Measurements from ENCODE around the gene SYN1. TPM values are rescaled to one million over a fixed set of nuclear protein-coding genes. Genes with fewer than 3 reads are reported as not detected.

Gene SYN1
- polyA plus RNA-seq, 2 donors, result 0.08 to 0.14 TPM

GRCh38 chrX:47568656-47569295 is 50.9 kb downstream of the SYN1 start:
- Histone ChIP-seq H3K4me1 (ENCODE audit: control insufficient read depth in 2 of 2, insufficient read depth in 2 of 2, low read length in 1 of 2) (no peaks in the 10 kb centered on the region), H3K27me3 (ENCODE audit: control insufficient read depth in 1 of 2, insufficient read depth in 2 of 2, low read length in 2 of 2) (no peaks in the 10 kb centered on the region), H3K36me3 (ENCODE audit: control insufficient read depth in 2 of 2, insufficient read depth in 2 of 2, low read length in 1 of 2) (peaks cover 9 to 27% of the 10 kb centered on the region in 2 donors), H3K27ac (ENCODE audit: low read depth in 2 of 2, low read length in 1 of 2) (no peak overlapping the region), H3K9me3 (ENCODE audit: control insufficient read depth in 2 of 2, insufficient read depth in 1 of 2, low read depth in 1 of 2, low read length in 1 of 2) (no peaks in the 10 kb centered on the region), H3K4me3 (ENCODE audit: low read depth in 1 of 2, low read length in 2 of 2) (no peak overlapping the region)
- WGBS, 2 donors, result 93 to 96% methylated on average over 13 of the region's 13 CpGs

- Histone ChIP-seq H3K27ac (ENCODE audit: low read depth in 2 of 2, low read length in 1 of 2) (no peak overlapping the region), H3K36me3 (ENCODE audit: control insufficient read depth in 2 of 2, insufficient read depth in 2 of 2, low read length in 1 of 2) (peaks cover 12 to 32% of the 10 kb centered on the region in 2 donors), H3K4me1 (ENCODE audit: control insufficient read depth in 2 of 2, insufficient read depth in 2 of 2, low read length in 1 of 2) (no peaks in the 10 kb centered on the region), H3K9me3 (ENCODE audit: control insufficient read depth in 2 of 2, insufficient read depth in 1 of 2, low read depth in 1 of 2, low read length in 1 of 2) (no peaks in the 10 kb centered on the region), H3K27me3 (ENCODE audit: control insufficient read depth in 1 of 2, insufficient read depth in 2 of 2, low read length in 2 of 2) (no peaks in the 10 kb centered on the region), H3K4me3 (ENCODE audit: low read depth in 1 of 2, low read length in 2 of 2) (no peak overlapping the region)
- WGBS, 2 donors, result 86 to 88% methylated on average over 11 of the region's 11 CpGs
Measured at GRCh38 chrX:47566841-47567240, 52.8 kb downstream of the SYN1 start.

- Histone ChIP-seq H3K36me3 (ENCODE audit: control insufficient read depth in 2 of 2, insufficient read depth in 2 of 2, low read length in 1 of 2) (peaks cover 4 to 22% of the 10 kb centered on the region in 2 donors), H3K9me3 (ENCODE audit: control insufficient read depth in 2 of 2, insufficient read depth in 1 of 2, low read depth in 1 of 2, low read length in 1 of 2) (peaks cover 0 to 2% of the 10 kb centered on the region in 2 donors), H3K4me3 (ENCODE audit: low read depth in 1 of 2, low read length in 2 of 2) (no peak overlapping the region), H3K27me3 (ENCODE audit: control insufficient read depth in 1 of 2, insufficient read depth in 2 of 2, low read length in 2 of 2) (no peaks in the 10 kb centered on the region), H3K4me1 (ENCODE audit: control insufficient read depth in 2 of 2, insufficient read depth in 2 of 2, low read length in 1 of 2) (no peaks in the 10 kb centered on the region), H3K27ac (ENCODE audit: low read depth in 2 of 2, low read length in 1 of 2) (no peak overlapping the region)
- 80 to 82% methylated on average over 12 of the region's 12 CpGs for WGBS, 2 donors
Measured at GRCh38 chrX:47564438-47565085, 55.1 kb downstream of the SYN1 start.

GRCh38 chrX:47563801-47564315 is 55.8 kb downstream of the SYN1 start:
- 78 to 83% methylated on average over 8 of the region's 8 CpGs for WGBS, 2 donors
- peaks cover 0 to 2% of the 10 kb centered on the region in 2 donors for H3K9me3 ChIP-seq (ENCODE audit: control insufficient read depth in 2 of 2, insufficient read depth in 1 of 2, low read depth in 1 of 2, low read length in 1 of 2)
- H3K27me3 ChIP-seq (ENCODE audit: control insufficient read depth in 1 of 2, insufficient read depth in 2 of 2, low read length in 2 of 2), result no peaks in the 10 kb centered on the region
- no peak overlapping the region for H3K27ac ChIP-seq (ENCODE audit: low read depth in 2 of 2, low read length in 1 of 2)
- peaks cover 4 to 17% of the 10 kb centered on the region in 2 donors for H3K36me3 ChIP-seq (ENCODE audit: control insufficient read depth in 2 of 2, insufficient read depth in 2 of 2, low read length in 1 of 2)
- no peak overlapping the region for H3K4me3 ChIP-seq (ENCODE audit: low read depth in 1 of 2, low read length in 2 of 2)
- no peaks in the 10 kb centered on the region for H3K4me1 ChIP-seq (ENCODE audit: control insufficient read depth in 2 of 2, insufficient read depth in 2 of 2, low read length in 1 of 2)

- H3K27ac ChIP-seq (ENCODE audit: low read depth in 2 of 2, low read length in 1 of 2), result no peak overlapping the region
- peaks cover 0 to 2% of the 10 kb centered on the region in 2 donors for H3K9me3 ChIP-seq (ENCODE audit: control insufficient read depth in 2 of 2, insufficient read depth in 1 of 2, low read depth in 1 of 2, low read length in 1 of 2)
- H3K4me1 ChIP-seq (ENCODE audit: control insufficient read depth in 2 of 2, insufficient read depth in 2 of 2, low read length in 1 of 2), result no peaks in the 10 kb centered on the region
- H3K36me3 ChIP-seq (ENCODE audit: control insufficient read depth in 2 of 2, insufficient read depth in 2 of 2, low read length in 1 of 2), result peaks cover 4 to 14% of the 10 kb centered on the region in 2 donors
- H3K27me3 ChIP-seq (ENCODE audit: control insufficient read depth in 1 of 2, insufficient read depth in 2 of 2, low read length in 2 of 2), result no peaks in the 10 kb centered on the region
- WGBS, 2 donors, result 75% methylated on average over 13 of the region's 13 CpGs
- H3K4me3 ChIP-seq (ENCODE audit: low read depth in 1 of 2, low read length in 2 of 2), result no peak overlapping the region
Measured at GRCh38 chrX:47562615-47563243, 56.9 kb downstream of the SYN1 start.

GRCh38 chrX:47561659-47562151 is 58.0 kb downstream of the SYN1 start:
- Histone ChIP-seq H3K4me1 (ENCODE audit: control insufficient read depth in 2 of 2, insufficient read depth in 2 of 2, low read length in 1 of 2) (no peaks in the 10 kb centered on the region), H3K36me3 (ENCODE audit: control insufficient read depth in 2 of 2, insufficient read depth in 2 of 2, low read length in 1 of 2) (peaks cover 4 to 7% of the 10 kb centered on the region in 2 donors), H3K4me3 (ENCODE audit: low read depth in 1 of 2, low read length in 2 of 2) (peak overlapping the region; percentile 44 to 66), H3K9me3 (ENCODE audit: control insufficient read depth in 2 of 2, insufficient read depth in 1 of 2, low read depth in 1 of 2, low read length in 1 of 2) (peaks cover 0 to 2% of the 10 kb centered on the region in 2 donors), H3K27ac (ENCODE audit: low read depth in 2 of 2, low read length in 1 of 2) (peak overlapping the region; percentile 93 to 98), H3K27me3 (ENCODE audit: control insufficient read depth in 1 of 2, insufficient read depth in 2 of 2, low read length in 2 of 2) (no peaks in the 10 kb centered on the region)
- 3 to 29% methylated on average over 9 of the region's 9 CpGs for WGBS, 2 donors

GRCh38 chrX:47560934-47561658 is 58.6 kb downstream of the SYN1 start, which contains the start of gene ARAF:
TSS of gene ARAF (plus strand) at chrX:47561205. CDS start at chrX:47562968, 1,763 bp downstream.
- H3K4me3 ChIP-seq (ENCODE audit: low read depth in 1 of 2, low read length in 2 of 2), result peak within 1 kb of the TSS; percentile 44 to 66
- peaks cover 0 to 2% of the 10 kb centered on the region in 2 donors for H3K9me3 ChIP-seq (ENCODE audit: control insufficient read depth in 2 of 2, insufficient read depth in 1 of 2, low read depth in 1 of 2, low read length in 1 of 2)
- H3K27ac ChIP-seq (ENCODE audit: low read depth in 2 of 2, low read length in 1 of 2), result peak within 1 kb of the TSS; percentile 93 to 98
- 1 to 27% methylated on average over 59 of the region's 59 CpGs for WGBS, 2 donors
- H3K36me3 ChIP-seq (ENCODE audit: control insufficient read depth in 2 of 2, insufficient read depth in 2 of 2, low read length in 1 of 2), result peaks cover 4 to 5% of the 10 kb centered on the region in 2 donors
- no peaks in the 10 kb centered on the region for H3K4me1 ChIP-seq (ENCODE audit: control insufficient read depth in 2 of 2, insufficient read depth in 2 of 2, low read length in 1 of 2)
- H3K27me3 ChIP-seq (ENCODE audit: control insufficient read depth in 1 of 2, insufficient read depth in 2 of 2, low read length in 2 of 2), result no peaks in the 10 kb centered on the region

GRCh38 chrX:47560179-47560933 is 59.3 kb downstream of the SYN1 start:
- peak overlapping the region; percentile 26 to 44 for H3K4me3 ChIP-seq (ENCODE audit: low read depth in 1 of 2, low read length in 2 of 2)
- 10 to 27% methylated on average over 15 of the region's 15 CpGs for WGBS, 2 donors
- no peaks in the 10 kb centered on the region for H3K4me1 ChIP-seq (ENCODE audit: control insufficient read depth in 2 of 2, insufficient read depth in 2 of 2, low read length in 1 of 2)
- H3K27me3 ChIP-seq (ENCODE audit: control insufficient read depth in 1 of 2, insufficient read depth in 2 of 2, low read length in 2 of 2), result no peaks in the 10 kb centered on the region
- H3K27ac ChIP-seq (ENCODE audit: low read depth in 2 of 2, low read length in 1 of 2), result peak overlapping the region; percentile 78 to 82
- peaks cover 4 to 5% of the 10 kb centered on the region in 2 donors for H3K36me3 ChIP-seq (ENCODE audit: control insufficient read depth in 2 of 2, insufficient read depth in 2 of 2, low read length in 1 of 2)
- H3K9me3 ChIP-seq (ENCODE audit: control insufficient read depth in 2 of 2, insufficient read depth in 1 of 2, low read depth in 1 of 2, low read length in 1 of 2), result peaks cover 0 to 2% of the 10 kb centered on the region in 2 donors

Measured in esophagus (tissue), 2 donors.